Islet precursor cell (in vitro differentiated cells): ENCODE results near the gene LCE1F.

Source experiments
- DNase-seq: peaks from one replicate; pipeline ENCODE4 v3.0.0-alpha.2; 2018

Gene LCE1F

GRCh38 chr1:152774875-152775274 is at the start of gene LCE1F:
LCE1F (plus strand) TSS chr1:152775140; CDS start chr1:152776372, 1,232 bp downstream.
- DNase-seq = no peak

GRCh38 chr1:152725261-152725660 is 49.7 kb upstream of the LCE1F start:
- no peak for DNase-seq

GRCh38 chr1:152728986-152729385 is 46.0 kb upstream of the LCE1F start:
- no peak for DNase-seq

GRCh38 chr1:152735648-152736047 is 39.3 kb upstream of the LCE1F start:
- DNase-seq = no peak

GRCh38 chr1:152737997-152738396 is 36.9 kb upstream of the LCE1F start:
- no peak for DNase-seq

GRCh38 chr1:152739841-152740240 is 35.1 kb upstream of the LCE1F start:
- no peak for DNase-seq

- DNase-seq = no peak
These were observed 33.3 kb upstream of the LCE1F start for GRCh38 chr1:152741656-152742055.

GRCh38 chr1:152743371-152744145 is 31.4 kb upstream of the LCE1F start:
- no peak for DNase-seq

GRCh38 chr1:152745289-152745704 is 29.6 kb upstream of the LCE1F start:
- DNase-seq = no peak

- no peak for DNase-seq
These were observed 29.0 kb upstream of the LCE1F start for GRCh38 chr1:152745765-152746444.

- DNase-seq = no peak
These were observed 27.1 kb upstream of the LCE1F start for GRCh38 chr1:152747831-152748230.

GRCh38 chr1:152752225-152752624 is 22.7 kb upstream of the LCE1F start:
- DNase-seq = no peak

GRCh38 chr1:152753586-152753985 is 21.4 kb upstream of the LCE1F start:
- DNase-seq = no peak

- no peak for DNase-seq
These were observed 18.1 kb upstream of the LCE1F start for GRCh38 chr1:152756872-152757271.

- no peak for DNase-seq
These were observed 17.2 kb upstream of the LCE1F start, which contains the start of gene KPRP for GRCh38 chr1:152757747-152758146. KPRP (plus strand) TSS chr1:152758025; CDS start chr1:152759589, 1,564 bp downstream.

- no peak for DNase-seq
These were observed 16.3 kb upstream of the LCE1F start for GRCh38 chr1:152758636-152759035.

GRCh38 chr1:152759453-152760173 is 15.3 kb upstream of the LCE1F start:
- DNase-seq = no peak

GRCh38 chr1:152760551-152761190 is 14.3 kb upstream of the LCE1F start:
- DNase-seq = no peak

- no peak for DNase-seq
These were observed 13.2 kb upstream of the LCE1F start for GRCh38 chr1:152761609-152762213.

GRCh38 chr1:152768847-152769533 is 6.0 kb upstream of the LCE1F start:
- no peak for DNase-seq

GRCh38 chr1:152770411-152770810 is 4.5 kb upstream of the LCE1F start:
- no peak for DNase-seq

GRCh38 chr1:152776361-152776760 is 1.4 kb downstream of the LCE1F start:
- no peak for DNase-seq
